SU-DHL-6 (cell line): Measurements from ENCODE around the gene CD36.

Source experiments
- CTCF ChIP-seq: fragments of 200-600 bp; sonication (generic); IDR thresholded peaks from one replicate; pipeline ENCODE4 v1.5.1; 2017; ENCODE audit warnings: antibody characterized with exemption, mild to moderate bottlenecking, low read length, moderate library complexity; ENCODE audit not compliant: insufficient read depth, poor library complexity, severe bottlenecking
- EZH2phosphoT487 ChIP-seq: fragments of 200-600 bp; sonication (generic), shearing (Covaris generic); conservative IDR thresholded peaks from 2 replicates; pipeline ENCODE4 v1.6.1; 2018; ENCODE audit warnings: mild to moderate bottlenecking, antibody characterized with exemption, low read length, moderate library complexity, mixed read lengths

GRCh38 chr7:80665526-80665925 is 27.1 kb downstream of the CD36 start:
- TF ChIP-seq EZH2phosphoT487 (no peak), CTCF (no peak)
